Astrocyte (in vitro differentiated cells and primary cell): ENCODE data around the gene AEBP2. TPM values are rescaled to one million over a fixed set of nuclear protein-coding genes. Genes with fewer than 3 reads are reported as not detected.

ENCODE experiments used
- DNase-seq: peaks from one replicate; pipeline ENCODE4 v3.0.0-alpha.2; 2010; ENCODE audit warnings: low read depth
- FAIRE-seq: peaks from 2 replicates; lab custom pipeline; 2011; peaks lifted over from hg19 to GRCh38; lab: Jason Lieb, UNC
- H2AFZ ChIP-seq: 2 replicates; pipeline ENCODE4 v1.6.0; 2012; ENCODE audit warnings: low read depth, low read length, inconsistent platforms
- H3K27ac ChIP-seq: 2 replicates; pipeline ENCODE4 v1.5.1; 2011; ENCODE audit warnings: low read depth, low read length, inconsistent platforms
- H3K27me3 ChIP-seq: 2 replicates; pipeline ENCODE4 v1.6.0; 2011; ENCODE audit warnings: low read length, inconsistent platforms; ENCODE audit not compliant: insufficient read depth
- H3K36me3 ChIP-seq: 2 replicates; pipeline ENCODE4 v1.5.1; 2011; ENCODE audit warnings: low read length, inconsistent platforms; ENCODE audit not compliant: insufficient read depth
- H3K4me1 ChIP-seq: 2 replicates; pipeline ENCODE4 v1.5.1; 2011; ENCODE audit warnings: low read length, inconsistent platforms; ENCODE audit not compliant: insufficient read depth
- H3K4me2 ChIP-seq: 2 replicates; pipeline ENCODE4 v1.6.0; 2012; ENCODE audit warnings: low read length, inconsistent platforms
- H3K4me3 ChIP-seq: 2 replicates; pipeline ENCODE4 v1.5.1; 2011; ENCODE audit warnings: low read depth, mild to moderate bottlenecking, low read length, inconsistent platforms; ENCODE audit not compliant: insufficient read depth
- H3K79me2 ChIP-seq: 2 replicates; pipeline ENCODE4 v1.6.0; 2012; ENCODE audit warnings: mild to moderate bottlenecking, low read length, inconsistent platforms; ENCODE audit not compliant: insufficient read depth
- H3K9ac ChIP-seq: 2 replicates; pipeline ENCODE4 v1.6.0; 2012; ENCODE audit warnings: mild to moderate bottlenecking, low read length, inconsistent platforms
- H3K9me3 ChIP-seq: 2 replicates; pipeline ENCODE4 v1.5.1; 2012; ENCODE audit warnings: low read depth, mild to moderate bottlenecking, low read length, inconsistent platforms; ENCODE audit not compliant: insufficient read depth
- H4K20me1 ChIP-seq: 2 replicates; pipeline ENCODE4 v1.6.0; 2012; ENCODE audit warnings: low read length, inconsistent platforms; ENCODE audit not compliant: insufficient read depth
- H3K27ac Mint-ChIP-seq: one replicate; pipeline ENCODE4 v1.8.0; 2021; ENCODE audit warnings: mild to moderate bottlenecking, mixed read lengths; ENCODE audit not compliant: unreplicated experiment
- H3K27me3 Mint-ChIP-seq: one replicate; pipeline ENCODE4 v1.8.0; 2021; ENCODE audit warnings: low read depth, mixed read lengths; ENCODE audit not compliant: unreplicated experiment
- H3K36me3 Mint-ChIP-seq: one replicate; pipeline ENCODE4 v1.8.0; 2021; ENCODE audit warnings: low read depth, mixed read lengths; ENCODE audit not compliant: unreplicated experiment
- H3K4me1 Mint-ChIP-seq: one replicate; pipeline ENCODE4 v1.8.0; 2021; ENCODE audit warnings: low read depth, mixed read lengths; ENCODE audit not compliant: unreplicated experiment
- H3K4me3 Mint-ChIP-seq: one replicate; pipeline ENCODE4 v1.8.0; 2021; ENCODE audit warnings: mild to moderate bottlenecking, moderate library complexity, mixed read lengths; ENCODE audit not compliant: unreplicated experiment
- H3K9me3 Mint-ChIP-seq: one replicate; pipeline ENCODE4 v1.8.0; 2021; ENCODE audit warnings: mild to moderate bottlenecking, mixed read lengths; ENCODE audit not compliant: unreplicated experiment
- EZH2 ChIP-seq: IDR thresholded peaks from 2 replicates; pipeline ENCODE4 v1.6.1; 2012; ENCODE audit warnings: mild to moderate bottlenecking, low read length, inconsistent platforms; ENCODE audit not compliant: insufficient read depth
- total RNA-seq: library from RNA; stranded (reverse); gene quantifications from 2 replicates; pipeline ENCODE4 v1.2.1, GENCODE V29; 2021
- TF ChIP-seq, protein P1 (sequence below): IDR thresholded peaks from 2 replicates; pipeline ENCODE4 v1.5.1; 2011; ENCODE audit warnings: low read depth, mild to moderate bottlenecking, inconsistent platforms, low read length, moderate library complexity; ENCODE audit not compliant: insufficient read depth

The AEBP2 gene
- total RNA-seq, 1 donor from 2014 or later: 39.8 TPM

DNA sequence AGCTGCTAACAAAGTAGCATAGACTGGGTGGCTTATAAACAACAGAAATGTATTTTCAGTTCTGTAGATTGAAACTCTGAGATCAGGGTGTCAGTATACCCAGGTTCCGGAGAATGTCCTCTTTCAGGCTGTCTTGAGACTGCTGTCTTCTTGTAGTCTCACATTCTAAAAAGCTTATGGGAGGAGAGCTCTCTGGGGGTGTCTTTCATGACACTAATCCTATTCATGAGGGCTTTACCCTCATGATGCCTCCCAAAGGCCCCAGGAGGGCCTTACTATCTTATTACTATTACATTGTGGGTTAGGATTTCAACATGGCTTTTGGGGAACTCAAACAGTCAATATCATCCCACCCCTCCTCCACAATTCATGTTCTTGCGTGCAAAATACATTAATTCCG, 94.3 kb downstream of the AEBP2 start:
- no peak for FAIRE-seq
- Mint-ChIP-seq H3K9me3 (peaks cover 3% of the 10 kb centered on the region), H3K4me3 (no peak overlapping the region), H3K27ac (no peak overlapping the region), H3K36me3 (peaks cover 7% of the 10 kb centered on the region), H3K27me3 (no peaks in the 10 kb centered on the region), H3K4me1 (peaks cover 25% of the 10 kb centered on the region)
- Histone ChIP-seq H3K36me3 (no peaks in the 10 kb centered on the region), H3K9me3 (peaks cover 4% of the 10 kb centered on the region), H3K9ac (no peak overlapping the region), H3K79me2 (no peaks in the 10 kb centered on the region), H3K4me2 (no peak overlapping the region), H3K4me3 (no peak overlapping the region), H3K4me1 (peaks cover 5% of the 10 kb centered on the region), H3K27me3 (no peaks in the 10 kb centered on the region), H2AFZ (no peak overlapping the region), H3K27ac (no peak overlapping the region), H4K20me1 (no peaks in the 10 kb centered on the region)
- no peak for TF ChIP-seq EZH2
- TF ChIP-seq, protein P1, sequence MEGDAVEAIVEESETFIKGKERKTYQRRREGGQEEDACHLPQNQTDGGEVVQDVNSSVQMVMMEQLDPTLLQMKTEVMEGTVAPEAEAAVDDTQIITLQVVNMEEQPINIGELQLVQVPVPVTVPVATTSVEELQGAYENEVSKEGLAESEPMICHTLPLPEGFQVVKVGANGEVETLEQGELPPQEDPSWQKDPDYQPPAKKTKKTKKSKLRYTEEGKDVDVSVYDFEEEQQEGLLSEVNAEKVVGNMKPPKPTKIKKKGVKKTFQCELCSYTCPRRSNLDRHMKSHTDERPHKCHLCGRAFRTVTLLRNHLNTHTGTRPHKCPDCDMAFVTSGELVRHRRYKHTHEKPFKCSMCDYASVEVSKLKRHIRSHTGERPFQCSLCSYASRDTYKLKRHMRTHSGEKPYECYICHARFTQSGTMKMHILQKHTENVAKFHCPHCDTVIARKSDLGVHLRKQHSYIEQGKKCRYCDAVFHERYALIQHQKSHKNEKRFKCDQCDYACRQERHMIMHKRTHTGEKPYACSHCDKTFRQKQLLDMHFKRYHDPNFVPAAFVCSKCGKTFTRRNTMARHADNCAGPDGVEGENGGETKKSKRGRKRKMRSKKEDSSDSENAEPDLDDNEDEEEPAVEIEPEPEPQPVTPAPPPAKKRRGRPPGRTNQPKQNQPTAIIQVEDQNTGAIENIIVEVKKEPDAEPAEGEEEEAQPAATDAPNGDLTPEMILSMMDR: no peak
- DNase-seq: no peak

DNA sequence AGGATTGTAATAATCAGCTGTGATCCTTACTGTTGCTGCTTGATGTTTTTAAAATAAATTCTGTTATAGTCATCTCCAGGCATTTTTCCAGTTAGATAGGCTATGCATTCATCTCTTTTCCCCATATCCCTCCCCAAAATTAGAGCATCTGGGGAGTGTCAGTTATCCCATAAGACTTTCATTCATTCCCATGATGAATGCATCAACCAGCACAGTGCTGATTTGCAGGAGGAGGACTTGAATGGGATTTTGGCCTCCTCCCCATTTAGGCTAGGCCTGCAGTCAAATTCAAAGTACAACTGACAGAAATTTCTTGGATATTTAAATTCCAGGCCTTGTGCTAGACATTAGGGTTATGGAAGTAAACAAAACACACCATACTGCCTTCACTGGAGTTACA, 99.8 kb downstream of the AEBP2 start:
- Mint-ChIP-seq H3K27ac (no peak overlapping the region), H3K4me3 (no peak overlapping the region), H3K4me1 (no peaks in the 10 kb centered on the region), H3K9me3 (peaks cover 3% of the 10 kb centered on the region), H3K36me3 (peaks cover 10% of the 10 kb centered on the region), H3K27me3 (no peaks in the 10 kb centered on the region)
- FAIRE-seq: no peak
- no peak for DNase-seq
- TF ChIP-seq EZH2: no peak
- TF ChIP-seq, protein P1: no peak
- Histone ChIP-seq H2AFZ (no peak overlapping the region), H3K27ac (no peak overlapping the region), H3K4me2 (no peak overlapping the region), H3K36me3 (no peaks in the 10 kb centered on the region), H4K20me1 (no peaks in the 10 kb centered on the region), H3K27me3 (no peaks in the 10 kb centered on the region), H3K9ac (no peak overlapping the region), H3K9me3 (peaks cover 4% of the 10 kb centered on the region), H3K4me1 (no peaks in the 10 kb centered on the region), H3K4me3 (no peak overlapping the region), H3K79me2 (no peaks in the 10 kb centered on the region)

DNA sequence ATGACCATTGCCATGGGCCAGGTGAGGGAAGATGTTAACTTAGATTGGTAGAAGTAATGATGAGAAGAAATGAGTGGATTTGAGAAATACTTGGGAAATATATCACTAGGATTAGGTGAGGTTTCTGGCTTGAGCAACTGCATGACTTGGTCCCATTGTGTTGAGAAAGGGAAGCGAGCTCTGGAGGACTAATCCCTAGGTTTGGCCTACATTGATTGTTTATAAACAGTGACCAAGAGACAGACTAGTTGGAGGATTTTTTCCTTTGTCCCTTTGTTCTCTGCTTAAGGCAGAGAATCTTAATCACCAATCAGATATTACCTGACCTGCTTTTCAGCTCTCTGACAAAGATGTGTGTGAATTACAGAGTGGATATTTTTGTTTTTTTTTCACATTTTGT, 100.5 kb downstream of the AEBP2 start:
- Histone ChIP-seq H3K27me3 (no peaks in the 10 kb centered on the region), H3K36me3 (no peaks in the 10 kb centered on the region), H3K79me2 (no peaks in the 10 kb centered on the region), H3K4me3 (no peak overlapping the region), H3K4me2 (no peak overlapping the region), H2AFZ (no peak overlapping the region), H3K9me3 (peaks cover 4% of the 10 kb centered on the region), H3K27ac (no peak overlapping the region), H4K20me1 (no peaks in the 10 kb centered on the region), H3K4me1 (no peaks in the 10 kb centered on the region), H3K9ac (no peak overlapping the region)
- peaks cover 10% of the 10 kb centered on the region for H3K36me3 Mint-ChIP-seq
- H3K27ac Mint-ChIP-seq: no peak overlapping the region
- FAIRE-seq (no peak), DNase-seq (no peak)
- H3K27me3 Mint-ChIP-seq: no peaks in the 10 kb centered on the region
- H3K9me3 Mint-ChIP-seq: peaks cover 3% of the 10 kb centered on the region
- H3K4me3 Mint-ChIP-seq: no peak overlapping the region
- no peaks in the 10 kb centered on the region for H3K4me1 Mint-ChIP-seq
- no peak for TF ChIP-seq EZH2
- TF ChIP-seq, protein P1: no peak
